HG02943 (cell line): Measurements from ENCODE around the gene ZNF618.
"Not testable (repeated sequence)": the region's sequence is repeated elsewhere in the genome, so short reads cannot be mapped to it uniquely, and the experiment has no call there.

Source experiments
- ATAC-seq: cut with Tn5 transposase; IDR thresholded peaks from one replicate; pipeline ENCODE4 v1.9.1; 2021; ENCODE audit warnings: mild to moderate bottlenecking, low read depth, moderate library complexity; ENCODE audit not compliant: unreplicated experiment

The ZNF618 gene

GRCh38 chr9:113984639-113985380 lies 108.7 kb downstream of the ZNF618 start:
- no peak for ATAC-seq

- no peak for ATAC-seq
Observed at GRCh38 chr9:113985968-113986585, 110.0 kb downstream of the ZNF618 start.

GRCh38 chr9:113986931-113987330 lies 110.8 kb downstream of the ZNF618 start:
- no peak for ATAC-seq

GRCh38 chr9:113987526-113987925 lies 111.4 kb downstream of the ZNF618 start:
- no peak for ATAC-seq

- no peak for ATAC-seq
Observed at GRCh38 chr9:113988385-113989016, 112.4 kb downstream of the ZNF618 start.

GRCh38 chr9:113989017-113989713 lies 113.1 kb downstream of the ZNF618 start:
- no peak for ATAC-seq

- ATAC-seq = no peak
Observed at GRCh38 chr9:113989714-113990569, 113.8 kb downstream of the ZNF618 start.

- ATAC-seq = no peak
Observed at GRCh38 chr9:113990570-113990907, 114.4 kb downstream of the ZNF618 start.

GRCh38 chr9:113990975-113991471 lies 114.9 kb downstream of the ZNF618 start:
- ATAC-seq = no peak

- no peak for ATAC-seq
Observed at GRCh38 chr9:113991714-113992113, 115.6 kb downstream of the ZNF618 start.

GRCh38 chr9:113992276-113992951 lies 116.3 kb downstream of the ZNF618 start:
- no peak for ATAC-seq

- ATAC-seq = no peak
Observed at GRCh38 chr9:113992994-113993393, 116.9 kb downstream of the ZNF618 start.

GRCh38 chr9:113993838-113994540 lies 117.9 kb downstream of the ZNF618 start:
- no peak for ATAC-seq

- ATAC-seq = no peak
Observed at GRCh38 chr9:113995401-113995800, 119.3 kb downstream of the ZNF618 start.

- no peak for ATAC-seq
Observed at GRCh38 chr9:113995963-113996362, 119.9 kb downstream of the ZNF618 start.

GRCh38 chr9:113996531-113997001 lies 120.5 kb downstream of the ZNF618 start:
- ATAC-seq = no peak

GRCh38 chr9:113997064-113997463 lies 121.0 kb downstream of the ZNF618 start:
- ATAC-seq = not testable (repeated sequence)

- ATAC-seq = no peak
Observed at GRCh38 chr9:113997610-113998009, 121.5 kb downstream of the ZNF618 start.

- no peak for ATAC-seq
Observed at GRCh38 chr9:113998114-113998513, 122.0 kb downstream of the ZNF618 start.
